Sigmoid colon (tissue), 7 donors: ENCODE measurements around the gene RUNX2. TPM values are rescaled to one million over a fixed set of nuclear protein-coding genes. Genes with fewer than 3 reads are reported as not detected.

Experiments used
- DNase-seq: peaks from one replicate; pipeline ENCODE4 v3.0.0-alpha.2; 2019
- H3K27ac ChIP-seq, 4 donors: fragments of 200-600 bp; sonication (generic); one replicate each; pipeline ENCODE4 v1.5.1; 2016 to 2019; ENCODE audit warnings: mild to moderate bottlenecking in 1 of 4
- H3K27me3 ChIP-seq, 3 donors: fragments of 200-600 bp; sonication (generic); one replicate each; pipeline ENCODE4 v1.5.1; 2019; ENCODE audit warnings: mild to moderate bottlenecking in 1 of 3
- H3K36me3 ChIP-seq, 4 donors: fragments of 200-600 bp; sonication (generic); one replicate each; pipeline ENCODE4 v1.5.1; 2016 to 2019
- H3K4me1 ChIP-seq, 4 donors: fragments of 200-600 bp; sonication (generic); one replicate each; pipeline ENCODE4 v1.5.1; 2017 to 2019
- H3K4me3 ChIP-seq, 4 donors: fragments of 200-600 bp; sonication (generic); one replicate each; pipeline ENCODE4 v1.5.1; 2017 to 2019; ENCODE audit warnings: mild to moderate bottlenecking in 2 of 4, moderate library complexity in 1 of 4
- H3K9me3 ChIP-seq, 4 donors: fragments of 200-600 bp in 3 of 4; sonication (generic) in 3 of 4; one replicate each; pipeline versions ENCODE4 v1.5.1 to v1.6.1; 2013 to 2019
- EP300 ChIP-seq, 4 donors: sonication (generic); formaldehyde crosslinking; IDR thresholded peaks; one replicate each; pipeline ENCODE4 v1.6.1; 2017; ENCODE audit warnings: antibody characterized with exemption in 4 of 4
- POLR2A ChIP-seq, 2 donors: fragments of 450-650 bp; IDR thresholded peaks; one replicate each; pipeline ENCODE4 v1.6.1; 2016; ENCODE audit warnings: antibody characterized with exemption in 2 of 2, mild to moderate bottlenecking in 2 of 2, moderate library complexity in 2 of 2
- POLR2AphosphoS5 ChIP-seq, 4 donors: sonication (generic); formaldehyde crosslinking; IDR thresholded peaks; one replicate each; pipeline ENCODE4 v1.6.1; 2017; ENCODE audit warnings: antibody characterized with exemption in 4 of 4
- WGBS, 2 donors: extraction: QIAGEN DNeasy Blood & Tissue Kit; methylation state at CpG; one replicate each; pipeline ENCODE4 v1.1.7; 2013; 5-methylcytosine and 5-hydroxymethylcytosine counted together
- intact Hi-C: fragments of 100-400 bp; cut with DNase I; formaldehyde crosslinking; loops from one replicate; pipeline ENCODE4 v1.15.1; 2023
- polyA plus RNA-seq, 3 donors: library from polyadenylated mRNA; stranded (reverse); fragments of 200-250 nt; gene quantifications; one replicate each; pipeline ENCODE4 v1.2.3, GENCODE V29; 2013
- total RNA-seq, 4 donors: library from RNA; depleted of rRNA; stranded (reverse); fragments of >200 nt; gene quantifications; one replicate each; pipeline ENCODE4 v1.1.0, GENCODE V29; 2016
- TF ChIP-seq, protein P1 (sequence below), 4 experiments: fragments of 450-650 bp in 3 of 4; fragments of 200-600 bp in 1 of 4; IDR thresholded peaks; one replicate each; pipeline ENCODE4 v1.5.1; 2016 to 2019; ENCODE audit warnings: antibody characterized with exemption in 4 of 4, mild to moderate bottlenecking in 3 of 4, moderate library complexity in 2 of 4
- donor health status: healthy with polysubstance abuse.
- donor health status: Bipolar disorder and iron deficiency.
- donor health status: healthy.

Gene RUNX2
- total and polyA plus RNA-seq, 7 donors = 0.92 to 4.7 (median 2.9) TPM

- no peak for TF ChIP-seq POLR2A (IDR thresholded peaks at IDR 0.05)
- TF ChIP-seq POLR2AphosphoS5 (IDR thresholded peaks at IDR 0.05) = no peak
- TF ChIP-seq EP300 (IDR thresholded peaks at IDR 0.05) = no peak
- TF ChIP-seq, protein P1, sequence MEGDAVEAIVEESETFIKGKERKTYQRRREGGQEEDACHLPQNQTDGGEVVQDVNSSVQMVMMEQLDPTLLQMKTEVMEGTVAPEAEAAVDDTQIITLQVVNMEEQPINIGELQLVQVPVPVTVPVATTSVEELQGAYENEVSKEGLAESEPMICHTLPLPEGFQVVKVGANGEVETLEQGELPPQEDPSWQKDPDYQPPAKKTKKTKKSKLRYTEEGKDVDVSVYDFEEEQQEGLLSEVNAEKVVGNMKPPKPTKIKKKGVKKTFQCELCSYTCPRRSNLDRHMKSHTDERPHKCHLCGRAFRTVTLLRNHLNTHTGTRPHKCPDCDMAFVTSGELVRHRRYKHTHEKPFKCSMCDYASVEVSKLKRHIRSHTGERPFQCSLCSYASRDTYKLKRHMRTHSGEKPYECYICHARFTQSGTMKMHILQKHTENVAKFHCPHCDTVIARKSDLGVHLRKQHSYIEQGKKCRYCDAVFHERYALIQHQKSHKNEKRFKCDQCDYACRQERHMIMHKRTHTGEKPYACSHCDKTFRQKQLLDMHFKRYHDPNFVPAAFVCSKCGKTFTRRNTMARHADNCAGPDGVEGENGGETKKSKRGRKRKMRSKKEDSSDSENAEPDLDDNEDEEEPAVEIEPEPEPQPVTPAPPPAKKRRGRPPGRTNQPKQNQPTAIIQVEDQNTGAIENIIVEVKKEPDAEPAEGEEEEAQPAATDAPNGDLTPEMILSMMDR (IDR thresholded peaks at IDR 0.05) = no peak
- intact Hi-C loops = no loop called here
These were observed 363.9 kb downstream of the RUNX2 start for GRCh38 chr6:45692021-45692420.

GRCh38 chr6:45696738-45697137, 368.6 kb downstream of the RUNX2 start:
- Histone ChIP-seq H3K9me3 (no peaks in the 10 kb centered on the region), H3K36me3 (no peaks in the 10 kb centered on the region), H3K4me1 (peaks cover 0 to 19% (median 6%) of the 10 kb centered on the region in 4 donors), H3K4me3 (no peak overlapping the region), H3K27ac (peak overlapping the region in 1 of 4 donors; percentile 10), H3K27me3 (no peaks in the 10 kb centered on the region)
- DNase-seq = no peak
- TF ChIP-seq POLR2A (IDR thresholded peaks at IDR 0.05) (no peak), EP300 (IDR thresholded peaks at IDR 0.05) (no peak), POLR2AphosphoS5 (IDR thresholded peaks at IDR 0.05) (no peak)
- TF ChIP-seq, protein P1 (IDR thresholded peaks at IDR 0.05) = no peak
- intact Hi-C loops = no loop called here
- WGBS, 2 donors = 92 to 94% methylated on average over 1 of the region's 1 CpG

More at GRCh38 chr6:45692021-45692420, 363.9 kb downstream of the RUNX2 start:
- Histone ChIP-seq H3K27ac (no peak overlapping the region), H3K4me3 (no peak overlapping the region), H3K4me1 (peaks cover 0 to 3% (median 0%) of the 10 kb centered on the region in 4 donors), H3K36me3 (no peaks in the 10 kb centered on the region), H3K27me3 (no peaks in the 10 kb centered on the region), H3K9me3 (no peaks in the 10 kb centered on the region)
- no peak for DNase-seq
- 84 to 91% methylated on average over 3 of the region's 3 CpGs for WGBS, 2 donors

GRCh38 chr6:45697605-45698004, 369.5 kb downstream of the RUNX2 start:
- H3K4me1 ChIP-seq = peaks cover 0 to 19% (median 6%) of the 10 kb centered on the region in 4 donors
- intact Hi-C loops = no loop called here
- no peak overlapping the region for H3K27ac ChIP-seq
- H3K27me3 ChIP-seq = no peaks in the 10 kb centered on the region
- DNase-seq = no peak
- no peak overlapping the region for H3K4me3 ChIP-seq
- H3K9me3 ChIP-seq = no peaks in the 10 kb centered on the region
- TF ChIP-seq POLR2A (IDR thresholded peaks at IDR 0.05) (no peak), POLR2AphosphoS5 (IDR thresholded peaks at IDR 0.05) (no peak), EP300 (IDR thresholded peaks at IDR 0.05) (no peak)
- TF ChIP-seq, protein P1 (IDR thresholded peaks at IDR 0.05) = no peak
- WGBS, 2 donors = 82 to 83% methylated on average over 6 of the region's 6 CpGs
- H3K36me3 ChIP-seq = no peaks in the 10 kb centered on the region

DNA sequence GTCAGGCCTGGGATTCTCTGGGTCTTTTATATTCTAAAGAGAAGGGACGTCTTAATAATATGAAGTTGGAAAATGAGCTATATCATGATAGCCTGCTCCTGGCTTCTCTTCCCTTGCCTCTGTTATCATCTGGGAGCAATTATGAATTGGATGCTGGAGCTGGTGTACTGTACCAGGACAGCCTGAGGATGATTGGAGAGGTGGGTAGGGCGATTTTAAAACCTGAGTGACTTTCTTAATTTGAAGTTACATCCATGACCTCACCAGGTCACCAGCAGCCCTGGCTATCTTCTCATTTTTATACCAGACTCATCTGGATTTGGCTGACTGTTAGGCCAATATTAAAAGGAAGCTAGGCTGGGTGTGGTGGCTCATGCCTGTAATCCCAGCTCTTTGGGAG, 369.9 kb downstream of the RUNX2 start:
- TF ChIP-seq POLR2AphosphoS5 (IDR thresholded peaks at IDR 0.05) (no peak), EP300 (IDR thresholded peaks at IDR 0.05) (no peak), POLR2A (IDR thresholded peaks at IDR 0.05) (no peak)
- TF ChIP-seq, protein P1 (IDR thresholded peaks at IDR 0.05) = no peak
- H3K4me1 ChIP-seq = peaks cover 0 to 19% (median 6%) of the 10 kb centered on the region in 4 donors
- no peaks in the 10 kb centered on the region for H3K36me3 ChIP-seq
- intact Hi-C loops = no loop called here
- H3K9me3 ChIP-seq = no peaks in the 10 kb centered on the region
- H3K27ac ChIP-seq = no peak overlapping the region
- H3K27me3 ChIP-seq = no peaks in the 10 kb centered on the region
- 93 to 94% methylated on average over 2 of the region's 2 CpGs for WGBS, 2 donors
- DNase-seq = no peak
- H3K4me3 ChIP-seq = no peak overlapping the region

GRCh38 chr6:45699663-45700062, 371.5 kb downstream of the RUNX2 start:
- intact Hi-C loops = no loop called here
- H3K27me3 ChIP-seq = no peaks in the 10 kb centered on the region
- H3K4me1 ChIP-seq = peaks cover 0 to 19% (median 6%) of the 10 kb centered on the region in 4 donors
- H3K36me3 ChIP-seq = no peaks in the 10 kb centered on the region
- WGBS, 2 donors = 17 to 58% methylated on average over 3 of the region's 3 CpGs
- no peak for DNase-seq
- TF ChIP-seq EP300 (IDR thresholded peaks at IDR 0.05) = no peak
- TF ChIP-seq POLR2A (IDR thresholded peaks at IDR 0.05) = no peak
- TF ChIP-seq, protein P1 (IDR thresholded peaks at IDR 0.05) = no peak
- TF ChIP-seq POLR2AphosphoS5 (IDR thresholded peaks at IDR 0.05) = no peak
- H3K9me3 ChIP-seq = no peaks in the 10 kb centered on the region
- H3K27ac ChIP-seq = no peak overlapping the region
- no peak overlapping the region for H3K4me3 ChIP-seq
